GM19023 (cell line): ENCODE data around the gene CCDC102A.
"Not testable (repeated sequence)": the region's sequence is repeated elsewhere in the genome, so short reads cannot be mapped to it uniquely, and the experiment has no call there.

Experiments
- ATAC-seq: cut with Tn5 transposase; IDR thresholded peaks from one replicate; pipeline ENCODE4 v1.9.1; 2021; ENCODE audit warnings: mild to moderate bottlenecking, moderate library complexity; ENCODE audit not compliant: unreplicated experiment

The CCDC102A gene

GRCh38 chr16:57504001-57504400 is 32.4 kb downstream of the CCDC102A start:
- no peak for ATAC-seq

GRCh38 chr16:57503366-57503765 is 33.0 kb downstream of the CCDC102A start:
- ATAC-seq, result no peak

- no peak for ATAC-seq
Measured at GRCh38 chr16:57502048-57502775, 34.2 kb downstream of the CCDC102A start.

- no peak for ATAC-seq
Measured at GRCh38 chr16:57501492-57501891, 34.9 kb downstream of the CCDC102A start.

- no peak for ATAC-seq
Measured at GRCh38 chr16:57500578-57501111, 35.7 kb downstream of the CCDC102A start.

- not testable (repeated sequence) for ATAC-seq
Measured at GRCh38 chr16:57499941-57500340, 36.4 kb downstream of the CCDC102A start.

GRCh38 chr16:57498031-57498430 is 38.3 kb downstream of the CCDC102A start:
- no peak for ATAC-seq

- ATAC-seq, result no peak
Measured at GRCh38 chr16:57497121-57497520, 39.2 kb downstream of the CCDC102A start.

GRCh38 chr16:57493767-57494166 is 42.6 kb downstream of the CCDC102A start:
- ATAC-seq, result no peak

- ATAC-seq, result no peak
Measured at GRCh38 chr16:57489229-57489628, 47.1 kb downstream of the CCDC102A start.

GRCh38 chr16:57486858-57487834 is 49.2 kb downstream of the CCDC102A start:
- no peak for ATAC-seq

- peak; percentile 89 for ATAC-seq
Measured at GRCh38 chr16:57485916-57486857, 50.2 kb downstream of the CCDC102A start, which contains the start of gene DOK4. Gene DOK4, minus strand, starts transcription at chr16:57486493. Its CDS starts 6,986 bp downstream, at chr16:57479507.

- no peak for ATAC-seq
Measured at GRCh38 chr16:57485091-57485915, 51.1 kb downstream of the CCDC102A start.

GRCh38 chr16:57484515-57485005 is 51.8 kb downstream of the CCDC102A start:
- ATAC-seq, result no peak

GRCh38 chr16:57483725-57484514 is 52.5 kb downstream of the CCDC102A start:
- no peak for ATAC-seq

GRCh38 chr16:57482845-57483545 is 53.4 kb downstream of the CCDC102A start:
- ATAC-seq, result no peak

GRCh38 chr16:57481421-57481820 is 55.0 kb downstream of the CCDC102A start:
- no peak for ATAC-seq

GRCh38 chr16:57480754-57481230 is 55.6 kb downstream of the CCDC102A start:
- no peak for ATAC-seq
